ENCODE results near the gene TENT5C.

TENT5C gene

GRCh38 chr1:117594261-117594990 is 11.4 kb upstream of the TENT5C start:
- DNase-seq, result no peak

GRCh38 chr1:117596023-117596720 is 9.7 kb upstream of the TENT5C start:
- no peak for DNase-seq

- DNase-seq, result no peak
Observed at GRCh38 chr1:117598489-117598888, 7.4 kb upstream of the TENT5C start.

GRCh38 chr1:117599286-117600221 is 6.3 kb upstream of the TENT5C start:
- no peak for DNase-seq

GRCh38 chr1:117600325-117600943 is 5.4 kb upstream of the TENT5C start:
- DNase-seq, result no peak

- no peak for DNase-seq
Observed at GRCh38 chr1:117600966-117601365, 4.9 kb upstream of the TENT5C start.

GRCh38 chr1:117602862-117603261 is 3.0 kb upstream of the TENT5C start:
- DNase-seq, result no peak

GRCh38 chr1:117605164-117605773 is 579 bp upstream of the TENT5C start:
- no peak for DNase-seq

- DNase-seq, result peak; percentile 14
Observed at GRCh38 chr1:117606649-117607430, 992 bp downstream of the TENT5C start.

- peak; percentile 32 for DNase-seq
Observed at GRCh38 chr1:117607471-117607870, 1.6 kb downstream of the TENT5C start.

- DNase-seq, result no peak
Observed at GRCh38 chr1:117608115-117608615, 2.3 kb downstream of the TENT5C start.

GRCh38 chr1:117608758-117609157 is 2.9 kb downstream of the TENT5C start:
- DNase-seq, result no peak

- no peak for DNase-seq
Observed at GRCh38 chr1:117609471-117609911, 3.6 kb downstream of the TENT5C start.

- DNase-seq, result no peak
Observed at GRCh38 chr1:117610036-117610435, 4.2 kb downstream of the TENT5C start.

GRCh38 chr1:117611121-117611601 is 5.3 kb downstream of the TENT5C start:
- DNase-seq, result no peak

GRCh38 chr1:117611894-117612483 is 6.1 kb downstream of the TENT5C start:
- DNase-seq, result no peak

GRCh38 chr1:117612517-117613248 is 6.8 kb downstream of the TENT5C start:
- DNase-seq, result no peak

GRCh38 chr1:117613249-117613968 is 7.6 kb downstream of the TENT5C start:
- no peak for DNase-seq
